Subcutaneous abdominal adipose tissue (tissue), 5 donors: ENCODE measurements around the gene ZNF280D.

Experiments used
- H3K27ac ChIP-seq: one replicate; pipeline ENCODE4 v1.7.0; 2013; ENCODE audit warnings: low read depth, mild to moderate bottlenecking, inconsistent platforms, low read length, moderate library complexity
- H3K27me3 ChIP-seq, 5 donors: one replicate each; pipeline ENCODE4 v1.7.0; 2013; ENCODE audit warnings: low read length in 5 of 5, inconsistent platforms in 1 of 5; ENCODE audit not compliant: control insufficient read depth in 5 of 5, insufficient read depth in 4 of 5
- H3K36me3 ChIP-seq, 5 donors: one replicate each; pipeline ENCODE4 v1.7.0; 2013; ENCODE audit warnings: low read length in 5 of 5; ENCODE audit not compliant: control insufficient read depth in 5 of 5, insufficient read depth in 5 of 5
- H3K4me1 ChIP-seq, 5 donors: one replicate each; pipeline ENCODE4 v1.7.0; 2013; ENCODE audit warnings: low read length in 5 of 5, mild to moderate bottlenecking in 3 of 5, moderate library complexity in 1 of 5; ENCODE audit not compliant: control insufficient read depth in 5 of 5, insufficient read depth in 5 of 5
- H3K4me3 ChIP-seq, 5 donors: one replicate each; pipeline ENCODE4 v1.7.0; 2013; ENCODE audit warnings: low read length in 5 of 5, low read depth in 1 of 5
- H3K9ac ChIP-seq, 5 donors: one replicate each; pipeline ENCODE4 v1.7.0; 2013; ENCODE audit warnings: low read length in 5 of 5, mild to moderate bottlenecking in 4 of 5, moderate library complexity in 3 of 5
- H3K9me3 ChIP-seq, 5 donors: one replicate each; pipeline ENCODE4 v1.7.0; 2013; ENCODE audit warnings: low read length in 5 of 5; ENCODE audit not compliant: control insufficient read depth in 5 of 5
- donor health status: healthy.
- donor health status: healthy.
- donor health status: healthy.
- donor health status: healthy.
- donor health status: healthy.

Gene ZNF280D

DNA sequence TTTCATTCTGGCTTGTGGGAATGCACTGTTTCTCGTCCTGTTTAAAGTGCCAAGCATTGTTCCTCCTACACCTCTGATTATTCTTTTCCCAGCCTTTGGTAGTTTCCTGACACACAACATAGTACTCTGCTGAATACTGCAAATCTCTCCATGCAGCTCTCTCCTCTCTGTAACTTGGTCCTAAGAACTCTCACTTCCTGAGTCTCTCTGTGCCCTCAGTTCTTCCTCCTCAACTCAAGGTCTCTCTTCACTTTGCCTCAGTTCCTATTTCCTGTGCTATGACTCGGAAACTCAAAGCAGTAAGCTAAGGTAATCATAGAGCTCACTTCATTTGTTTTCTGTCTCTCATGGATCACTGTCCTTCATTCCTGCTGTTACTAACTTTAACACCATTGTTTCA, 113.4 kb downstream of the ZNF280D start:
- Histone ChIP-seq H3K36me3 (no peaks in the 10 kb centered on the region), H3K9me3 (peaks cover 0 to 4% (median 0%) of the 10 kb centered on the region in 5 donors), H3K27ac (no peak overlapping the region), H3K4me3 (peak overlapping the region in 1 of 5 donors; percentile 38), H3K9ac (peak overlapping the region in 1 of 5 donors; percentile 1), H3K27me3 (no peaks in the 10 kb centered on the region), H3K4me1 (peaks cover 0 to 11% (median 9%) of the 10 kb centered on the region in 5 donors)

DNA sequence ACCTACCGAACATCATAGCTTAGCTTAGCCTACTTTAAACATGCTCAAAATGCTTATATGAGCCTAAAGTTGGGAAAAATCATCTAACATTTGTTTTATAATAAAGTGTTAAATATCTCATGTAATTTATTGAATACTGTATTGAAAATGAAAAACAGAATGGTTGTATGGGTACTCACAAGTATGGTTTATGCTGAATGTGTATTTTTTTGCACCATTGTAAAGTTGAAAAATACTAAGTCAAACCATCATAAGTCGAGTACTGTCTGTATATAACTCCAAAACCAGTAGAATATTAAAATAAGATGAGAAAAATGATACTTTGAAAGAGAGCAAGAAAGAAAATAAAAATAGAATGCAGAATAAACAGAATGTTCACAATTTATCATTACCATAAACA, 115.7 kb downstream of the ZNF280D start:
- peaks cover 0 to 11% (median 9%) of the 10 kb centered on the region in 5 donors for H3K4me1 ChIP-seq
- no peak overlapping the region for H3K9ac ChIP-seq
- no peaks in the 10 kb centered on the region for H3K27me3 ChIP-seq
- no peak overlapping the region for H3K4me3 ChIP-seq
- H3K36me3 ChIP-seq: no peaks in the 10 kb centered on the region
- no peak overlapping the region for H3K27ac ChIP-seq
- peaks cover 0 to 4% (median 0%) of the 10 kb centered on the region in 5 donors for H3K9me3 ChIP-seq

DNA sequence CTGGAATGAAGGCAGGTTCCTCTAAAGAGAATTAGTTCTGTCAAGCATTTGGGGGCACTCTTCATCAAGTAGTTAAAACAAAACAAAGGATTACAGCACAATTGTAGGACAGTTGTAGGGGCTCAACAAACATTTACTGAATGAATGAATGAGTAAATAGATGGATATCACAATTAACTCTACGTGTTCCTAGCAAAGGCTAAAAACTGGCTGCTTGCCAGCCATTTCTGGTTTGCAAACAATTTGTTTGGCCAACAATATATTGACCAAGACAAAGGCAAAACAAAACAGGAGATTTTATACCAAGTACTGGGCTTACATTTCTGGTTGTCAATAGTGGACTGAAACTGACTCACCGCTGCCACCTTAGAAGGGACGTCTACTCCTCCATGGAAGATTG, 116.8 kb downstream of the ZNF280D start:
- Histone ChIP-seq H3K9me3 (peaks cover 0 to 4% (median 0%) of the 10 kb centered on the region in 5 donors), H3K4me1 (peaks cover 0 to 11% (median 9%) of the 10 kb centered on the region in 5 donors), H3K27me3 (no peaks in the 10 kb centered on the region), H3K36me3 (no peaks in the 10 kb centered on the region), H3K4me3 (no peak overlapping the region), H3K9ac (no peak overlapping the region), H3K27ac (no peak overlapping the region)

DNA sequence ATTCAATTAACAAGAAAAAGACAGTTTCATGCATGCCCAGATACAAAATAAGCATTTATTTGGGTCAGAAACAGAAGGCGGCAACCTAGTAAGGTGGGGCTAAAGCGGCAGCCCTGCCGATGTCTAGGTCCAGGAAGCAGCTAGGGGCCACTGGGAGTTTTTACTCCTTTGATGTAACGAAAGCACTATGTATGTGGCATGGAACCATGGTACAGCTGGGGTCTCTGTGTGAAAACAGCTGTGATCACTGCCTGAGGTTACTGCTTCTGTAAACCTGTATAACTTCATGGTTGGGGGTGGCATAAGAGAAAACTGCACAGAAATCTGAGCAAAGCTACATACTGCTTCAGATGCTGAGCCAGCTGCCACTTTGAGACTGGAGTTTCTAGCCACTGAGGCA, 119.5 kb downstream of the ZNF280D start:
- H3K9me3 ChIP-seq: peaks cover 0 to 4% (median 0%) of the 10 kb centered on the region in 5 donors
- H3K4me3 ChIP-seq: no peak overlapping the region
- no peaks in the 10 kb centered on the region for H3K36me3 ChIP-seq
- no peak overlapping the region for H3K9ac ChIP-seq
- H3K27me3 ChIP-seq: no peaks in the 10 kb centered on the region
- H3K27ac ChIP-seq: no peak overlapping the region
- no peaks in the 10 kb centered on the region for H3K4me1 ChIP-seq

DNA sequence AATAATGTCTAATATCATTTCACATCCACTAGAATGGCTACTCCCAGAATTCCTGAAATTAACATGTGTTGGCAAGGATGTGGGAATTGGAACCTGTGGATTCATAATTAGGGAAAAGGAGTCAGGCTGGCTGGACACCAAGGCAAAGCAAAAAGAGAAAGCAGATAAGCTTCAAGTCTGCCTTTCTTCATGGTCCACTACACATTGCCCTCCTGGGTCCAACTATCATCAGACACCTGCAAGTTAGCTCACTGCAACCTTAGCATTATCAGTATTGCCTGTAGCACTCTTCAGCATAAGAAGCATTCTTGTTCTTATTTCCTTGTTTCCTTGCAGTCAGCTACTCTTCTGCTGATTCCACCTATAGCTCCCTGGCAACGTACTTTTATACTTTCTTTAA, 124.3 kb downstream of the ZNF280D start:
- no peaks in the 10 kb centered on the region for H3K36me3 ChIP-seq
- no peaks in the 10 kb centered on the region for H3K4me1 ChIP-seq
- H3K9me3 ChIP-seq: peaks cover 2 to 7% (median 5%) of the 10 kb centered on the region in 5 donors
- no peak overlapping the region for H3K4me3 ChIP-seq
- no peak overlapping the region for H3K27ac ChIP-seq
- H3K27me3 ChIP-seq: no peaks in the 10 kb centered on the region
- H3K9ac ChIP-seq: no peak overlapping the region

DNA sequence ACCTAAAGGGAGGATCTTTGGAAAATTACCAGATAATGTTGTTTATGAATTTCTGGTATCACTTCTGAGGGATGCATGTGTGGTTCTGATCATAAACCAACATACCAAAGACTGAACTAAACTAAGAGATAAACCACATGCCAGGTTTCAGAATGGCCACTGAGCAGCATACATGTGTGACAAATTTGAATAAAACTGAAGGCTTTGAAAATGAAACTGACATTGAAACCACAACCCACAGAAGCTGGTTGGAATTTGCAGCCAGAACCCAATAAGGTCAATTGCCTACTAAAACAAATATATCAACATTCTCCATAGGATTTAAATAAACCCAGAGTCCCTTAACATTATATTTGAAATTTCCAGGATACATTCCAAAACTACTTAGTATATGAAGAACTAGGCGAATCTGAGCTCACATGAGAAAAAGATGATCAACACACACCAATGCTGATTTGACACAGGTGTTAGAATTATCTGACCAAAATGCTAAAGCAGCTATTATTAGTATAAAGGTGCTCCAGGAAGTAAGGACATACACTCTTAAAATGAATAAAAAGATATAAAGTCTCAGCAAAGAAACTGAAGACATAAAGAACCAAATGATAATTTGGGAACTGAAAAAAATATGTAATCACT, 125.0 kb downstream of the ZNF280D start:
- Histone ChIP-seq H3K4me1 (no peaks in the 10 kb centered on the region), H3K27ac (no peak overlapping the region), H3K9me3 (peaks cover 3 to 10% (median 7%) of the 10 kb centered on the region in 5 donors), H3K4me3 (no peak overlapping the region), H3K27me3 (no peaks in the 10 kb centered on the region), H3K36me3 (no peaks in the 10 kb centered on the region), H3K9ac (no peak overlapping the region)

DNA sequence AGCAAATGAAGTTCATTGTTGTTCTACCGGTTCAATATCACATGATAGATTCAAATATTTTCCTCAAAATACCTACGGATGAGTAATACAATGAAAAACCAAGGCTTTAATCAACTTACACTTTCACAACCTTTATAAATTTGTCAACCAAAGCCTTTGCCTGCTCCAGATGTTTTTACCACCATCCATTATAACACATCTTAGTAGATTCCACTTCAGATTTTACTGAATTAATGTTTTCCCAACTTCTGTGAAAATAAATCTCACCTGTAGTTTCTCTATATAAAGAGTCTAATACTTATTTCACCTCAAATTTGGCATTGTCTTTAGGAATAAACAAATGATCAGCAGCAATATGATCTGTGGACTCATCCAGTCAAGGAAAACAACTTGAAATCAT, 131.1 kb downstream of the ZNF280D start:
- Histone ChIP-seq H3K27ac (no peak overlapping the region), H3K27me3 (no peaks in the 10 kb centered on the region), H3K9me3 (peaks cover 7 to 27% (median 17%) of the 10 kb centered on the region in 5 donors), H3K36me3 (peaks cover 0 to 4% (median 0%) of the 10 kb centered on the region in 5 donors), H3K4me1 (no peaks in the 10 kb centered on the region), H3K9ac (no peak overlapping the region), H3K4me3 (no peak overlapping the region)

DNA sequence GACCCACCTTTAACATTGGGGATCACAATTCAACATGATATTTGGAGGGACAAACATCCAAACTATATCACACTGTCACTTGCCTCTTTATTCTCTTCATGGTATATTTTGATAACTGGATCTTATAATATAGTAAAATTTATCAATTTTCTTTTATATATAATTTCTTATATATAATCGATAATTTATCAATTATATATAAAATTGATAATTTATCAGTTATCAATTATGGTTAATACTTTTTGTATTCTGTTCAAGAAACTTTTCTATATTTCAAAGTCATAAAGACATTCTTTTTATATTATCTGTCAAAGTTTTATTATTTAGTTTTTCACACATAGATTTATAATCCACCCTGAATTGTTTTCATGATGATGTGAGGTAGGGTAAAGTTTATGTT, 132.9 kb downstream of the ZNF280D start:
- no peaks in the 10 kb centered on the region for H3K4me1 ChIP-seq
- peaks cover 0 to 4% (median 0%) of the 10 kb centered on the region in 5 donors for H3K36me3 ChIP-seq
- no peak overlapping the region for H3K9ac ChIP-seq
- H3K27me3 ChIP-seq: no peaks in the 10 kb centered on the region
- H3K4me3 ChIP-seq: no peak overlapping the region
- no peak overlapping the region for H3K27ac ChIP-seq
- peaks cover 7 to 27% (median 17%) of the 10 kb centered on the region in 5 donors for H3K9me3 ChIP-seq

DNA sequence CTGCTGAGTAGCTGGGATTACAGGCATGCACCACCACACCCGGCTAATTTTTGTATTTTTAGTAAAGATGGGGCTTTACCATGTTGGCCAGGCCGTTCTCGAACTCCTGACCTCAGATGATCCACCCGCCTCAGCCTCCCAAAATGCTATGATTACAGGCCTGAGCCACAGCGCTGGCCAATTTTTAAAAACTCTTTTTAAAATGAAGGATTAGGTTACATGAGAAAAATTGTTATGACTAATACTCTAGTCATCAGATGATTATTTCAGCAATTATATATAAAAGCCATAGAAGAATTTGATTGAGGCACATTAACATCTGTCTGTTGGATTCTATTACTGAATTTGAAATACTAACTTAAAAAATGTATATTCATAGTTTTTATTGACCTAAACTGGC, 134.3 kb downstream of the ZNF280D start:
- Histone ChIP-seq H3K27ac (no peak overlapping the region), H3K9me3 (peaks cover 4 to 21% (median 14%) of the 10 kb centered on the region in 5 donors), H3K36me3 (peaks cover 0 to 4% (median 0%) of the 10 kb centered on the region in 5 donors), H3K4me3 (no peak overlapping the region), H3K9ac (no peak overlapping the region), H3K4me1 (no peaks in the 10 kb centered on the region), H3K27me3 (no peaks in the 10 kb centered on the region)

DNA sequence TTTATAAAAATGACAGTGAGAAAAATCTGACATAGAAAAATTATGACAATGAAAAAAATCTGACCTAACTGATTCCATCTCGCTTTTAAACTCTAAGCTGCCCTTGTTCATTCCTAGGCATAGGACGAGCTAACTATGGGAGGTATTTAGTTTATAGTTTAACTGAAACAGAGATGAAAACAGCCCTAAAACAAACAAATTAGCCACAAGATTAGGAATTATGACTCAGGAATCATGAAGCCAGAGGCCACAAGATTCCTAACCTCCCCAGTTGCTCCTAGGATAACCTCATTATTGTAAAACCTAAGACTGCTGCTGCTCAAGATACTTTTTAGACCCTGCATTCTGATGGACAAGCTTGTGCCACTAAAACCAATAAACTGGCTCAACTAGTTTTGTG, 145.6 kb downstream of the ZNF280D start:
- no peaks in the 10 kb centered on the region for H3K27me3 ChIP-seq

More for the DNA sequence above, 145.6 kb downstream of the ZNF280D start:
- Histone ChIP-seq H3K4me3 (no peak overlapping the region), H3K27ac (no peak overlapping the region), H3K4me1 (no peaks in the 10 kb centered on the region), H3K36me3 (no peaks in the 10 kb centered on the region), H3K9ac (no peak overlapping the region), H3K9me3 (peaks cover 10 to 22% (median 18%) of the 10 kb centered on the region in 5 donors)
